IPS DF 6.9 (cell line): ENCODE measurements around the gene SLC4A1.

ENCODE experiments used
- DNase-seq: peaks from one replicate; pipeline ENCODE4 v3.0.0-alpha.2; 2013; ENCODE audit warnings: low read depth, low spot score
- H3K27ac ChIP-seq: one replicate; pipeline ENCODE4 v1.5.1; 2013; ENCODE audit warnings: low read length, control low read depth
- H3K27me3 ChIP-seq: 2 replicates; pipeline ENCODE4 v1.6.1; 2013; ENCODE audit warnings: mild to moderate bottlenecking, low read length; ENCODE audit not compliant: control insufficient read depth, insufficient read depth
- H3K36me3 ChIP-seq: 2 replicates; pipeline ENCODE4 v1.6.1; 2013; ENCODE audit warnings: low read length; ENCODE audit not compliant: control insufficient read depth, insufficient read depth
- H3K4me1 ChIP-seq: 2 replicates; pipeline ENCODE4 v1.6.1; 2013; ENCODE audit warnings: low read length; ENCODE audit not compliant: control insufficient read depth, insufficient read depth
- H3K4me3 ChIP-seq: 2 replicates; pipeline ENCODE4 v1.5.1; 2013; ENCODE audit warnings: mild to moderate bottlenecking, low read length
- H3K9me3 ChIP-seq: 2 replicates; pipeline ENCODE4 v1.6.1; 2013; ENCODE audit warnings: low read length, inconsistent platforms; ENCODE audit not compliant: control insufficient read depth, insufficient read depth
- WGBS: extraction: QIAGEN DNeasy Blood & Tissue Kit; methylation state at CpG from one replicate; pipeline ENCODE4 v1.1.7; 2013; ENCODE audit warnings: mixed read lengths, missing lambda C conversion rate; ENCODE audit not compliant: insufficient read length, insufficient coverage; 5-methylcytosine and 5-hydroxymethylcytosine counted together

Gene SLC4A1

GRCh38 chr17:44236444-44236991 is 31.4 kb downstream of the SLC4A1 start:
- Histone ChIP-seq H3K27ac (no peak overlapping the region), H3K36me3 (no peaks in the 10 kb centered on the region), H3K9me3 (no peaks in the 10 kb centered on the region), H3K4me3 (no peak overlapping the region), H3K4me1 (no peaks in the 10 kb centered on the region), H3K27me3 (no peaks in the 10 kb centered on the region)
- no peak for DNase-seq
- no CpG with 5 or more reads among the region's 5 CpGs for WGBS

GRCh38 chr17:44235583-44235936 is 32.4 kb downstream of the SLC4A1 start:
- DNase-seq, result no peak
- Histone ChIP-seq H3K4me1 (no peaks in the 10 kb centered on the region), H3K27ac (no peak overlapping the region), H3K9me3 (no peaks in the 10 kb centered on the region), H3K36me3 (no peaks in the 10 kb centered on the region), H3K4me3 (no peak overlapping the region), H3K27me3 (no peaks in the 10 kb centered on the region)
- no CpG with 5 or more reads among the region's 5 CpGs for WGBS

DNA sequence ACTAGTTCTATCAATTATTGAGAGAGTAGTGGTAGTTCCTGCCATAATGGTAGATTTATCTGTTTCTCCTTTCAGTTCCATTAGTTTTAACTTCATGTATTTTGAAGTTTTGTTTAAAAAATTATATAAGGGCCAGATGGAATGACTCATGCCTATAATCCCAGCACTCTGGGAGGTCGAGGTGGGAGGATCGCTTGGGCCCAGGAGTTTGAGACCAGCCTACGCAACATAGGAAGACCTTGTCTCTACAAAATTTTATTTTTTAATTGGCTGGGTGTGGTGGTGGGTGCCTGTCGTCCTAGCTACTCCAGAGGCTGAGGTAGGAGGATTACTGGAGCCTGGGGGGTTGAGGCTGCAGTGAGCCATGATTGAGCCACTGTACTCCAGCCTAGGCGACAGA is 34.4 kb downstream of the SLC4A1 start:
- Histone ChIP-seq H3K4me3 (no peak overlapping the region), H3K27me3 (no peaks in the 10 kb centered on the region), H3K36me3 (no peaks in the 10 kb centered on the region), H3K27ac (no peak overlapping the region), H3K4me1 (no peaks in the 10 kb centered on the region), H3K9me3 (no peaks in the 10 kb centered on the region)
- DNase-seq, result no peak
- WGBS, result no CpG with 5 or more reads among the region's 5 CpGs

GRCh38 chr17:44232061-44232460 is 35.9 kb downstream of the SLC4A1 start:
- H3K4me3 ChIP-seq, result no peak overlapping the region
- H3K27ac ChIP-seq, result no peak overlapping the region
- H3K9me3 ChIP-seq, result no peaks in the 10 kb centered on the region
- no peaks in the 10 kb centered on the region for H3K4me1 ChIP-seq
- H3K27me3 ChIP-seq, result no peaks in the 10 kb centered on the region
- no peaks in the 10 kb centered on the region for H3K36me3 ChIP-seq
- WGBS, result no CpG with 5 or more reads among the region's 7 CpGs
- no peak for DNase-seq

DNA sequence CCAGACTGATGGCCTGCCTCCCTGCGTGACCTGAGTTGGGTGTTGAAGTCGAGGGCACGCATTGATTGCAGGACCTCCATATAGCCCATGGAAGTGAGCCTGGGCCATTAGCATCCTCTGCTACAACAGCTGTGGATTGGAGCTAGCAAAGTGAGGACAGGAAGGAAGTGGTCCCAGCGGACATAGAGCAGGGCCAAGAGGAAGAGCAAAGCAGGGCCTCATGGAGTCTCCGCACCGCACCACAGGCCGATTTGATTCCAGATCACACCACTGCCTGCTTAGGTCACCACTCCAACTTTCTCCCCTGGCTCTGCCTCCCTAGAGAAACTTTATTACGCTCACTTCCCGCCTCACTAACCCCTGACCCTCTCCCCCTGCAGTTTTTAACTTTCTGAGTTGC is 37.8 kb downstream of the SLC4A1 start:
- Histone ChIP-seq H3K4me3 (no peak overlapping the region), H3K27ac (no peak overlapping the region), H3K27me3 (no peaks in the 10 kb centered on the region), H3K36me3 (no peaks in the 10 kb centered on the region), H3K4me1 (no peaks in the 10 kb centered on the region), H3K9me3 (no peaks in the 10 kb centered on the region)
- WGBS, result no CpG with 5 or more reads among the region's 9 CpGs
- no peak for DNase-seq

- Histone ChIP-seq H3K27me3 (no peaks in the 10 kb centered on the region), H3K27ac (no peak overlapping the region), H3K4me1 (no peaks in the 10 kb centered on the region), H3K36me3 (no peaks in the 10 kb centered on the region), H3K9me3 (no peaks in the 10 kb centered on the region), H3K4me3 (no peak overlapping the region)
- WGBS, result no CpG with 5 or more reads among the region's 6 CpGs
- DNase-seq, result no peak
Measured at GRCh38 chr17:44229090-44229489, 38.8 kb downstream of the SLC4A1 start.

DNA sequence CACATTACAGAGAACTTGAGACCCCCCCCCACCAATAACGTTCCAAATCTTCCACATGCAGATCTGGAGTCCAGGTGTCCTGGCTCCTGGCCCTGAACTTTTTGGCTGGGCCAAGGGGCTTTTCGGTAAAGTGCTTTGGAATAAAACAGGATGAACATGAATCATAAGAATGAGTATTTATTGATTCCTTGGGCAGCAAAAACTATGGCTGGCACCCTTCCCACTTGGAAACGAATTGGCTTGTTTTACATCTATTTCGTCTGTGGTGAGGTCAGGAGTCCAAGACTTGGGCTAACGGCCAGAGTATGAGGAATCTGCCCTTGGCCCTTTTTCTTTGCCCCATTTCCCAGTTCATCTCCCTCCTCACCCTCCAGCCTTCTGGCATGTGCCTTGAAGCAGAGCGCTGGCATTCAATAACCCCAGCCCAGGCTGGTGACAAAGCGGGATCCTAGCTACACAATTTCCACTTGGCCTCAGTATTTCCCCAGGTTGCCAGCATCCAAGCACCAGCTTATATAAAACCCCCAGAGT is 44.3 kb downstream of the SLC4A1 start:
- Histone ChIP-seq H3K4me1 (peaks cover 7% of the 10 kb centered on the region), H3K4me3 (no peak overlapping the region), H3K9me3 (no peaks in the 10 kb centered on the region), H3K27me3 (no peaks in the 10 kb centered on the region), H3K36me3 (no peaks in the 10 kb centered on the region; the same call in 1 of the 2 replicates), H3K27ac (no peak overlapping the region)
- no CpG with 5 or more reads among the region's 7 CpGs for WGBS
- no peak for DNase-seq

DNA sequence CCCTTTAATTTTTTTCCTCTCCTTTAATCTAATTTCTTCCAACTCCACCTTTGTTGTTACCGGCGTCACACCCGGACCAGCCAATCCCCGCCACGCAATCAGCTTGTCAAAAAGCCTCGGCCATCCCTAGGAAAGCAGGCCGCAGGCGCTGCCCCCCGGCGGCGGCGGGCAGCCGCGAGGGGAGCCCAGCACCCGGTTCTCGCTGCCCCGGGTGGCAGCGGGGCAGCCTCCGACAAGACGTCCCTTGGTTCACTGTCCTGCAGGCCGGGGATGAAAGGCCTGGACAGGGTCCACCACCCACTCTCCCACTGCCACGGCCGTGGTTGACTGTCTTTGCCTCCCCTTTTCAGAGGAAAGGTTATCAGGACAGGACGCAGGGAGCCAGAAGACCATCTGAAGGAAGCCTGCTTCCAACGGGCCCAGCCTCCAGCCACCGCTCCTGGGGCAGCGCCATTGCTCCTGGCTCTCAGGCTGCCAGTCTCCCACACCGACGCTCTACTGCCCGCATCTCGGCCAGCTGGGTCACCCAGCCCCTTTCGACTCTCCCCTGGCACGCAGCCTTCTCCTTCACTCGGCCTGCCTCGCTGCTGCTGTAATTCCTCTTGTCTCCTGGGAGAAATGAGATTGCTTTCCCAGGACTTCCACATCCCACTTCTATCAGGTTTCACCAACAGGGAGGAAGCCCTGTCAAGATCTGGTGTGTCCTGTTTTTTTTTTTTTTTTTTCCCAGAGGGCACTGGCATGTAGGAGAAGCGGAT is 45.6 kb downstream of the SLC4A1 start:
- Histone ChIP-seq H3K27ac (no peak overlapping the region), H3K4me3 (peak overlapping the region; percentile 78; the same call in 1 of the 2 replicates), H3K36me3 (no peaks in the 10 kb centered on the region; the same call in 1 of the 2 replicates), H3K4me1 (peaks cover 7% of the 10 kb centered on the region), H3K27me3 (no peaks in the 10 kb centered on the region), H3K9me3 (no peaks in the 10 kb centered on the region)
- WGBS, result no CpG with 5 or more reads among the region's 36 CpGs
- no peak for DNase-seq

- no peak for DNase-seq
- Histone ChIP-seq H3K4me1 (peaks cover 7% of the 10 kb centered on the region), H3K27me3 (no peaks in the 10 kb centered on the region), H3K9me3 (no peaks in the 10 kb centered on the region), H3K4me3 (peak overlapping the region; percentile 78; the same call in 1 of the 2 replicates), H3K36me3 (peaks cover under 1% of the 10 kb centered on the region), H3K27ac (no peak overlapping the region)
- WGBS, result no CpG with 5 or more reads among the region's 17 CpGs
Measured at GRCh38 chr17:44221862-44222111, 46.1 kb downstream of the SLC4A1 start.

- no CpG with 5 or more reads among the region's 54 CpGs for WGBS
- no peak overlapping the region for H3K27ac ChIP-seq
- H3K4me3 ChIP-seq, result peak overlapping the region; percentile 78; the same call in 1 of the 2 replicates
- H3K36me3 ChIP-seq, result peaks cover 5% of the 10 kb centered on the region
- no peak for DNase-seq
- H3K4me1 ChIP-seq, result peaks cover 7% of the 10 kb centered on the region
- H3K27me3 ChIP-seq, result no peaks in the 10 kb centered on the region
- no peaks in the 10 kb centered on the region for H3K9me3 ChIP-seq
Measured at GRCh38 chr17:44221084-44221861, 46.7 kb downstream of the SLC4A1 start.
